Subcutaneous adipose tissue (tissue), 4 donors: ENCODE measurements around the gene ZDHHC11B. TPM values are rescaled to one million over a fixed set of nuclear protein-coding genes. Genes with fewer than 3 reads are reported as not detected.

ENCODE experiments used
- CTCF ChIP-seq: fragments of 450-650 bp; IDR thresholded peaks from one replicate; pipeline ENCODE4 v1.5.1; 2016; ENCODE audit warnings: low read depth, mild to moderate bottlenecking, control low read depth, antibody characterized with exemption, moderate library complexity
- total RNA-seq, 4 donors: library from RNA; depleted of rRNA; stranded (reverse); fragments of >200 nt; gene quantifications; one replicate each; pipeline ENCODE4 v1.1.0, GENCODE V29; 2016

The ZDHHC11B gene
- total RNA-seq, 4 donors from 2014 or later: 0.19 to 2.3 (median 0.39) TPM

GRCh38 chr5:669842-670395 lies 114.6 kb downstream of the ZDHHC11B start:
- TF ChIP-seq CTCF: no peak

- TF ChIP-seq CTCF: no peak
Observed at GRCh38 chr5:669111-669841, 115.3 kb downstream of the ZDHHC11B start.

DNA sequence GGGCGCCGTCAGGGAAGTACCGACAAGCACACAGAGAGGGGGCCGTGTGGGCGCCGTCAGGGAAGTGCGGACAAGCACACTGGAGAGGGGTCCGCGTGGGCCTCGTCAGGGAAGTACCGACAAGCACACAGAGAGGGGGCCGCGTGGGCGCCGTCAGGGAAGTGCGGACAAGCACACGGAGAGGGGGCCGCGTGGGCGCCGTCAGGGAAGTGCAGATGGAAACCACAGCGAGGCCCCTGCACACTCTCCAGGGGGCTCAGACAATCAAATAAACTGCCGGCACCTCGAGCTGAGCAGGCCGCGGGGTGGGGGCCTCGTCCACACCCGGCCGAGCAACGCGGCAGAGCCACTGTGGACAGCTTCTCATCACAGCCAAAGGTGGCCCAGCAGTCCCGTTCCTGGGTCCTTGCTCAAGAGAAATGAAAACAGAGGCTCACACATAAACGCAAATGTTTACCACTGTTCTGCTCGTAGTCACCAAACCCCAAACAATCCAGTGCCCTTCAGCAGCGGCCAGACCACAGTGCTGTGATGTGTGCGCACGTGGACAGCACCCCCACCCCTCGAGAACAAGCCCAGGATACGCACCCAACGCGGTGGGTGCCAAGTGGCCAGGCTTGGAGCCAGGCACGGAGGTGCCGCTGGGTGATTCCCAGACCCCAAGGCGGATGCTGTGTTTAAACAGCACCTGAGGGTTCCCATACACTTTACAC lies 116.1 kb downstream of the ZDHHC11B start:
- TF ChIP-seq CTCF: no peak

- no peak for TF ChIP-seq CTCF
Observed at GRCh38 chr5:666816-667498, 117.6 kb downstream of the ZDHHC11B start.

DNA sequence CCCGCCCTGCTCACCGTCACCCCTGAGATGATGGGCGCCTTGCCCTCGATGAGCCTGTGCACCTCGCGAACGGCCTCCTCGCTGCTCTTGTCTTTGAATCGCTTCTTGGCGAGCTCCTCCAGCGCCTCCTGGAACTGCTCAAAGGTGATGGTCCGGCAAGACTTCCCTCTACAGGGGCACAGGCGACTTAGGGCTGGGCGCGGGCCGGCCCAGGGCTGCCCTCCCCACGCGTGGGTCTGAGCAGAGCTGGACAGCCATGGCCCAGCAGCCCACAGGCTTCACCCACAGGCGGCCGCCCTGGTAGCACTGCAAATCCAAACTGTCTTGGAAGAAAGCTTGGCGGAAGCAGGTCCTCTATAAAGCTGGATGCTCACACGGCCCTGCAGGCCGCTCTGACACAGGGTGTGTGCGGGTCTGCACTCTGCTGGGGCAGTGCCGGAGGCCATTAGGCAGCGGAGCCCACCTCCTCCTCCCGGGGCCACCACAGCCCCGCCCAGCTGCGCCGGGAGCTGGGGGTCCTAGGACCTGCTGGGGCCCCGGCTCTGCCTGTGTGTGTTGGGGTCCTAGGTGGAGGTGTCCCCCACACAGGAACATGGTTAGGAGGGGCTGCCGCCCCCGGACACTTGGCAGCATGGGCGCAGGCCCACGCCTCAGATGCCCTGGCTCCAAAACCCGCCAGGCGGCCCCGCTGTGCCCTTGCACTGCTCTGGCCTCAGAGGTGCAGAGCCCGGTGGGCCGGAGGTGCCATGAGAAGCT lies 118.4 kb downstream of the ZDHHC11B start:
- TF ChIP-seq CTCF: no peak

GRCh38 chr5:665541-665955 lies 119.0 kb downstream of the ZDHHC11B start:
- no peak for TF ChIP-seq CTCF
